Myocyte (in vitro differentiated cells): ENCODE data around the gene ADAM19. TPM values are rescaled to one million over a fixed set of nuclear protein-coding genes. Genes with fewer than 3 reads are reported as not detected.

Experiments
- DNase-seq: peaks from one replicate; pipeline ENCODE4 v3.0.0-alpha.2; 2012; ENCODE audit warnings: low read depth
- total RNA-seq: library from RNA; depleted of rRNA; stranded (reverse); fragments of >200 nt; gene quantifications from 2 replicates; pipeline ENCODE4 v1.2.3, GENCODE V29; 2014

Gene ADAM19
- total RNA-seq, 1 donor from 2014 or later, result 33.4 TPM

- no peak for DNase-seq
Measured at GRCh38 chr5:157596487-157596886, 20.9 kb upstream of the ADAM19 start.

- DNase-seq, result no peak
Measured at GRCh38 chr5:157594675-157595459, 19.3 kb upstream of the ADAM19 start.

- no peak for DNase-seq
Measured at GRCh38 chr5:157594257-157594656, 18.7 kb upstream of the ADAM19 start.

GRCh38 chr5:157593052-157593757 lies 17.6 kb upstream of the ADAM19 start:
- no peak for DNase-seq

GRCh38 chr5:157592594-157592993 lies 17.0 kb upstream of the ADAM19 start:
- DNase-seq, result no peak

GRCh38 chr5:157590478-157590877 lies 14.9 kb upstream of the ADAM19 start:
- no peak for DNase-seq

GRCh38 chr5:157584628-157585027 lies 9.1 kb upstream of the ADAM19 start:
- DNase-seq, result no peak

- no peak for DNase-seq
Measured at GRCh38 chr5:157582731-157583620, 7.4 kb upstream of the ADAM19 start.

GRCh38 chr5:157581901-157582300 lies 6.3 kb upstream of the ADAM19 start:
- no peak for DNase-seq

- DNase-seq, result no peak
Measured at GRCh38 chr5:157578079-157578780, 2.7 kb upstream of the ADAM19 start.

GRCh38 chr5:157576678-157577077 lies 1.1 kb upstream of the ADAM19 start:
- no peak for DNase-seq

GRCh38 chr5:157574456-157575380 lies 857 bp downstream of the ADAM19 start:
- peak; percentile 62 for DNase-seq

GRCh38 chr5:157571357-157571827 lies 4.2 kb downstream of the ADAM19 start:
- peak; percentile 87 for DNase-seq

GRCh38 chr5:157570531-157571200 lies 4.9 kb downstream of the ADAM19 start:
- DNase-seq, result no peak

- no peak for DNase-seq
Measured at GRCh38 chr5:157568720-157569119, 6.9 kb downstream of the ADAM19 start.

- no peak for DNase-seq
Measured at GRCh38 chr5:157568222-157568621, 7.4 kb downstream of the ADAM19 start.

GRCh38 chr5:157566902-157567489 lies 8.6 kb downstream of the ADAM19 start:
- DNase-seq, result no peak

GRCh38 chr5:157563929-157564716 lies 11.5 kb downstream of the ADAM19 start:
- no peak for DNase-seq
